ENCODE measurements around the gene TRIO. TPM values are rescaled to one million over a fixed set of nuclear protein-coding genes. Genes with fewer than 3 reads are reported as not detected.

The TRIO gene
- total RNA-seq, 1 experiment from 2014 or later, result 68.4 TPM

DNA sequence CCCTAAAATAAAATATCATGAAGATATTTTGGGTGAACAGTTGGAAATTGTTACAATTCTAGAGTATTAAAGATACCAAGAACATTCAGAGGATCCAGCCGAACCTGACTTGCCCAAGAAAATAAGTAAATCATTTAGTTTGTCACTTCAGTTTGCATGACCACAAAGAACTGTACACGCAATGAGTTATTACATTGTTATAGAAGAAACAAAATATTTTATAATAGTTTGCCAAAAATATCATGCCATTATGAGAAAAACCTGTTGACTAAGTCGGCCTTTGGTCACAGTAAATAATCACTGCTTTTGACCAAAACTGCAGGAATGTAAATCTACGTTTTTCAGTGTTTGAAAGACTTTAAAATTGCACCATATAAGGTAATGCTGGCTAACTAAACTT is 27.9 kb downstream of the TRIO start:
- no peaks in the 10 kb centered on the region for H3K27me3 ChIP-seq (ENCODE audit: insufficient read depth, low read length)
- DNase-seq (ENCODE audit: low read depth, low spot score), result no peak
- TF ChIP-seq, protein P1, sequence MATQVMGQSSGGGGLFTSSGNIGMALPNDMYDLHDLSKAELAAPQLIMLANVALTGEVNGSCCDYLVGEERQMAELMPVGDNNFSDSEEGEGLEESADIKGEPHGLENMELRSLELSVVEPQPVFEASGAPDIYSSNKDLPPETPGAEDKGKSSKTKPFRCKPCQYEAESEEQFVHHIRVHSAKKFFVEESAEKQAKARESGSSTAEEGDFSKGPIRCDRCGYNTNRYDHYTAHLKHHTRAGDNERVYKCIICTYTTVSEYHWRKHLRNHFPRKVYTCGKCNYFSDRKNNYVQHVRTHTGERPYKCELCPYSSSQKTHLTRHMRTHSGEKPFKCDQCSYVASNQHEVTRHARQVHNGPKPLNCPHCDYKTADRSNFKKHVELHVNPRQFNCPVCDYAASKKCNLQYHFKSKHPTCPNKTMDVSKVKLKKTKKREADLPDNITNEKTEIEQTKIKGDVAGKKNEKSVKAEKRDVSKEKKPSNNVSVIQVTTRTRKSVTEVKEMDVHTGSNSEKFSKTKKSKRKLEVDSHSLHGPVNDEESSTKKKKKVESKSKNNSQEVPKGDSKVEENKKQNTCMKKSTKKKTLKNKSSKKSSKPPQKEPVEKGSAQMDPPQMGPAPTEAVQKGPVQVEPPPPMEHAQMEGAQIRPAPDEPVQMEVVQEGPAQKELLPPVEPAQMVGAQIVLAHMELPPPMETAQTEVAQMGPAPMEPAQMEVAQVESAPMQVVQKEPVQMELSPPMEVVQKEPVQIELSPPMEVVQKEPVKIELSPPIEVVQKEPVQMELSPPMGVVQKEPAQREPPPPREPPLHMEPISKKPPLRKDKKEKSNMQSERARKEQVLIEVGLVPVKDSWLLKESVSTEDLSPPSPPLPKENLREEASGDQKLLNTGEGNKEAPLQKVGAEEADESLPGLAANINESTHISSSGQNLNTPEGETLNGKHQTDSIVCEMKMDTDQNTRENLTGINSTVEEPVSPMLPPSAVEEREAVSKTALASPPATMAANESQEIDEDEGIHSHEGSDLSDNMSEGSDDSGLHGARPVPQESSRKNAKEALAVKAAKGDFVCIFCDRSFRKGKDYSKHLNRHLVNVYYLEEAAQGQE (IDR thresholded peaks at IDR 0.05; ENCODE audit: low read depth), result no peak
- TF ChIP-seq, protein P2, sequence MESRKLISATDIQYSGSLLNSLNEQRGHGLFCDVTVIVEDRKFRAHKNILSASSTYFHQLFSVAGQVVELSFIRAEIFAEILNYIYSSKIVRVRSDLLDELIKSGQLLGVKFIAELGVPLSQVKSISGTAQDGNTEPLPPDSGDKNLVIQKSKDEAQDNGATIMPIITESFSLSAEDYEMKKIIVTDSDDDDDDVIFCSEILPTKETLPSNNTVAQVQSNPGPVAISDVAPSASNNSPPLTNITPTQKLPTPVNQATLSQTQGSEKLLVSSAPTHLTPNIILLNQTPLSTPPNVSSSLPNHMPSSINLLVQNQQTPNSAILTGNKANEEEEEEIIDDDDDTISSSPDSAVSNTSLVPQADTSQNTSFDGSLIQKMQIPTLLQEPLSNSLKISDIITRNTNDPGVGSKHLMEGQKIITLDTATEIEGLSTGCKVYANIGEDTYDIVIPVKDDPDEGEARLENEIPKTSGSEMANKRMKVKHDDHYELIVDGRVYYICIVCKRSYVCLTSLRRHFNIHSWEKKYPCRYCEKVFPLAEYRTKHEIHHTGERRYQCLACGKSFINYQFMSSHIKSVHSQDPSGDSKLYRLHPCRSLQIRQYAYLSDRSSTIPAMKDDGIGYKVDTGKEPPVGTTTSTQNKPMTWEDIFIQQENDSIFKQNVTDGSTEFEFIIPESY (IDR thresholded peaks at IDR 0.05; ENCODE audit: extremely low read depth, insufficient replicate concordance, low read length), result no peak
- no peak for TF ChIP-seq SRF (IDR thresholded peaks at IDR 0.05; ENCODE audit: low read depth)
- TF ChIP-seq, protein P3, sequence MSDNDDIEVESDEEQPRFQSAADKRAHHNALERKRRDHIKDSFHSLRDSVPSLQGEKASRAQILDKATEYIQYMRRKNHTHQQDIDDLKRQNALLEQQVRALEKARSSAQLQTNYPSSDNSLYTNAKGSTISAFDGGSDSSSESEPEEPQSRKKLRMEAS (IDR thresholded peaks at IDR 0.05), result no peak
- RAD21 ChIA-PET (ENCODE audit: low non-redundant PET in 1 of 2, low total read pairs in 2 of 2, uncharacterized antibody in 2 of 2, unreplicated experiment in 2 of 2), result no interaction called here
- no peak overlapping the region for H2AFZ ChIP-seq (ENCODE audit: low read depth, low read length, poor library complexity, severe bottlenecking)
- H4K20me1 ChIP-seq (ENCODE audit: insufficient read depth), result peaks cover 30% of the 10 kb centered on the region; the same call in 1 of the 2 replicates
- no peaks in the 10 kb centered on the region for H3K36me3 ChIP-seq (ENCODE audit: control insufficient read depth in 1 of 2, insufficient read depth in 2 of 2, low read length in 2 of 2)
- H3K9me2 ChIP-seq (ENCODE audit: insufficient read depth), result no peaks in the 10 kb centered on the region
- no peak overlapping the region for H3K4me3 ChIP-seq (replicated peaks in 1 of 2; ENCODE audit: low read depth in 1 of 2, low read length in 2 of 2)
- ATAC-seq, result no peak
- no peak overlapping the region for H3K9ac ChIP-seq (ENCODE audit: low read length)
- peaks cover 100% of the 10 kb centered on the region for H3K79me2 ChIP-seq (ENCODE audit: insufficient read depth, low read length)
- no TSS peak for BruUV-seq (replicated peaks)
- intact Hi-C loops (cut with micrococcal nuclease), result no loop called here
- H3K4me1 ChIP-seq (ENCODE audit: control insufficient read depth in 1 of 2, insufficient read depth in 2 of 2, low read length in 2 of 2), result peaks cover 62 to 77% of the 10 kb centered on the region in 2 experiments
- H3K4me2 ChIP-seq (ENCODE audit: low read length), result no peak overlapping the region
- CTCF ChIA-PET, result no interaction called here
- no peak overlapping the region for H3K27ac ChIP-seq (ENCODE audit: low read depth, low read length)
- H3K9me3 ChIP-seq (ENCODE audit: control insufficient read depth in 1 of 2, insufficient read depth in 1 of 2, low read depth in 1 of 2, low read length in 2 of 2), result no peaks in the 10 kb centered on the region
- POLR2A ChIA-PET, result no interaction called here

Measured in HCT116 (cell line).